Hematopoietic multipotent progenitor cell treated with erythropoietin and hydrocortisone succinate and interleukin-3 and kit ligand, for 6 days (in vitro differentiated cells): ENCODE measurements around the gene TREM1.
"Not testable (repeated sequence)": the region's sequence is repeated elsewhere in the genome, so short reads cannot be mapped to it uniquely, and the experiment has no call there.

ENCODE experiments used
- DNase-seq: peaks from one replicate; pipeline ENCODE4 v3.0.0-alpha.2; 2015

The TREM1 gene

DNA sequence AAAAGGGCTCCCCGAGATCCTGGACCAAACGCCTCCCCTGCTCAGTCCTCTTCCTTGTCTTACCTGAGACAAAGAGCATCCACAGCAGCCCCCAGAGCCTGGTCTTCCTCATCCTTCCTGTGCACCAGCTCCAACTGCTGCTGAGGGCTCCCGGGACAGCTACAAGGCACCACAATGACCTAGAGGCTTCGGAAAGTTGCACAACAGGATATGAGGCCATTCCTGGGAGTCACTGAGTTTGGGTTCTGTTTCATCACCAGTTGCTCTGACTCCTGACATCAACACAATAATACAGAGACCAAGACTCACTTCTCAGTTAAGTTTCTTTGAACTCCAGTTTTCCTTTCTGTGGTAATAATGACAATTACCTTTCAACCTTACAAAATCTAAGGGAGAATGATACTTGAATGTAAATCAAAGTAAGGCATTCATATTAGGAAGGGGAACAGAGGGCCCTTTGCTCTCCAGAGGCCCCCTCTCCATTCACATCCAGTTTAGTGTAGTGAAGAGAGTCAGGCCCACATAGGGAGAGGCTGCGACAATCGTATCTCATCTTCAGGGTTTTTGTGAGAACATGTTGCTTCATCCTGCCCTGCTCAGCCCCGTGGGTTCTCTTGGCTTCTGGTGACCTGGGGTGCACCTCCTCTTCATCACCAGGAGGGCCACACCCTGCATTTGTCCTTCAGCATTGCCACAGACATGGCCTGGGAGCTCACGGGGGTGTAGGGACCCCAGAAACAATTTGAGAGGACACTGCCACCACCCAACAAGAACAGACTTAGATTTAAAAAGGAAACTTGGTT, at the start of gene TREM1:
Gene TREM1 (minus strand): TSS at position 139 of the 803 bp plus-strand sequence. CDS start 27 bp downstream, at position 112.
- DNase-seq: peak; percentile 52

DNA sequence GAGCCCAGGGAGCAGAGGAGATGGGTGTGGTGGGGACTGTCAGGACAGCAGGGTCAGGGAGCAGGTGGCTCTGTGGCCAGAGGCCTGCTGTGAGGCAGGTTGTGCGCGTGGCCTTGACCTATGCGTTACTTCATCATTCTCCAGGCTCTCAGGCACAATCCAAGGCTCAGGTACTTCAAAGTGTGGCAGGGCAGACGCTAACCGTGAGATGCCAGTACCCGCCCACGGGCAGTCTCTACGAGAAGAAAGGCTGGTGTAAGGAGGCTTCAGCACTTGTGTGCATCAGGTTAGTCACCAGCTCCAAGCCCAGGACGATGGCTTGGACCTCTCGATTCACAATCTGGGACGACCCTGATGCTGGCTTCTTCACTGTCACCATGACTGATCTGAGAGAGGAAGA, 49.5 kb upstream of the TREM1 start:
- DNase-seq: no peak

DNA sequence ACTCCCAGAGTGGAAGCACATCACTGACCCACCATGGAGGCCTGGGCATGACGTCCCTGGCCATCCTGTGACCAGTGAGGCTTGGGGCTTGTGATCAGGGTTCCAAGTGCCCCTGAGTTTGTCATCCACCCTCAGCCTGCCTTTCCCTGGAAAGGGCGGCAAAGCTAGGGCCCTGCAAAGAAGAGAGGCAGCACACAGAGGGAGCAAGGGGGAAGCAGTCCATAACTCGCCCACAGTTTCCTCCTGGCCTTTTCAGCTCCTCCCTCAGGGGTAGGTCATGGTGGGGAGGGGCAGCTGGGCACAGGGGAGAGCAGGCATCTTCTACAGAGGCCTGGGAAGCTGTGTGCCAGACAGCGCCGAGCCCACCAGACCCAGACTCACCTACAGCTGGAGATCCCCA, 48.8 kb upstream of the TREM1 start, which contains the start of gene NCR2:
Gene NCR2 (plus strand): TSS at position 313 of the 400 bp plus-strand sequence. CDS start 269 bp downstream, outside the sequence.
- DNase-seq: no peak

DNA sequence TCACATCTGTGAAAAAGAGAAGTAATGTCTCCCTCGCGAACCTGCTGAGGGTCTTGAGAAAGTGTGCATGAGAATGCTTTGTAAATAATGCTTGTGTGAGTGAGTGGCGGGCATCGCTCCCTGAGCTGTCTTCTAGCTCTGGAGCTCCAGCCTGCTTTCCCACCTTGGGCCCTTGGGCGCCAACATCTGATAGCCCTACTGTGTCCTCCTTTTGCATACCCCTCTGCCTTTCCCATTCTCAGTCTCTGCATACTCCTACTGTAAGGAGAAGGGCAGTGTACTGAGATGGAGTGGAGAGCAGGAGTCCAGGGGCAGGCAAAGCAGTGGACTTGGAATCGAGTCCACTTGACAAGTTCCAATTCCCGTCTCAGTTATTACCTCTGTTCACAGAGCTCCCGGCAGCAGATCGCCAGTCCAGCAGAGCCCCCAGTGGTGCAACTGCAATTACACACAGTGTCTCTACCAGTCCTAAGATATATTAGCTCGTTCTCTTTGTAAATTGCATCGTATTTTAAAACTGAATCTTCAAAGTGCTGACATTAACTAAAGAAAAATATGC, 48.1 kb upstream of the TREM1 start:
- peak; percentile 30 for DNase-seq

DNA sequence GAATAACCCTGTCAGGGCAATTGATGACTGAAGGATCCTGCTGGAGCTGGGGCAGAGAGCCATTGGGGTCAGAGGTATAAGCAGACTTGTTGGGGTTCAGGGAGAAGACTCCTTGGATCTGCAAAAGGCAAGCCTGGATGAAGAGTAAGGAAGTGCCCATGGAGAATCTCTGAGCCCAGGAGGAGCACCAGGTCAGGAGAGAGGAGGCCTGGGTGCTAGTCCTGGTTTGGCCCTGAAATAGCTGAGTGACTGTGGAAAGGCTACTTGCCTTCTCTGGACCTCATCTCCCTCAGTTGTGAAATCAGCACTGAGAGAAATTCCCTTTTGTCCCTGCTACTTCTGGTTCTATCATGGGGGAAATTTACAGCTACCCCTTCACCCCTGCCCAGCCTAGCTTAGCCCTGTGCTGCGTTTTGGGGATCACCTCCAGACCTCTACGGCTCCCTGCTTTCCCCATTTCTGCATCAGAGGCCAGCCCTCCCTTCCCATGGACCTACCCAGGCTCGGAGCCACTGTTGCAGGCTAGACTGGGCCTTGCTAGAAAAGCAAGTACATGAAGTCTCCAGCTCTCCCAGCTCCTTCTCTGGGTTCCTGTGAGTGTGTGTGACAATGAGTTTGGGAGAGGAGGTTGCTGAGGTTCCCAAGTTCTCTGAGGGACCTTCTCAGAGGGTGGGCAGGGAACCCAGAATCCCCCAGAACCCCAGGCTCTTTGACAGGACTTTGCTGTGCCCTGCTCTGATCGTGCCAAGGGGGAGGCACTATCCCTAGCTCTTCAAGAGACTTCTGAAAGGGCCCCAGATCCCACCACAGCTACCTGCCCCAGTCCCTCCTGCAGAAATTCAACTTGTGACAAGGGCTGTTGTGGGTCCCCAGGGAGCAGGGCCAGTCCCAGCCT, 46.6 kb upstream of the TREM1 start:
- no peak for DNase-seq

DNA sequence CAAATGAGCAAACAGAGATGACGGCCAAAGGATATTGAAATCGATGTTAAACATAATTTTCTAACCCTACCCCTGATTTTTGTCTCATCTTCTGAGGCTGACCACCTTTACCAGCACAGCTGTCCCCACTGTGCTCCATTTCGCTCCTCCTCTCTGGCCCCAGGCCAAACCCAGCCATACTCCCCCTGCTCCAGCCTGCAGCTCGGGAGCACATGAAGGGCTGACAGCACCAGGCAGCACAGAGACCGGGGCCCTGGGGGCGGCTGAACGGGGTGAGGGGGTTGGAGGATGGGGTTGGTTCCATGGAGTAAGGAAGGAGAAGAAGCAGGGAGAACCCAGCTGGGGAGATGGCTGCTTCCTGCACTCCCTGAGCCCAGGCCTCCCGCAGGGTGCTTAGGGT, 45.8 kb upstream of the TREM1 start:
- DNase-seq: no peak

DNA sequence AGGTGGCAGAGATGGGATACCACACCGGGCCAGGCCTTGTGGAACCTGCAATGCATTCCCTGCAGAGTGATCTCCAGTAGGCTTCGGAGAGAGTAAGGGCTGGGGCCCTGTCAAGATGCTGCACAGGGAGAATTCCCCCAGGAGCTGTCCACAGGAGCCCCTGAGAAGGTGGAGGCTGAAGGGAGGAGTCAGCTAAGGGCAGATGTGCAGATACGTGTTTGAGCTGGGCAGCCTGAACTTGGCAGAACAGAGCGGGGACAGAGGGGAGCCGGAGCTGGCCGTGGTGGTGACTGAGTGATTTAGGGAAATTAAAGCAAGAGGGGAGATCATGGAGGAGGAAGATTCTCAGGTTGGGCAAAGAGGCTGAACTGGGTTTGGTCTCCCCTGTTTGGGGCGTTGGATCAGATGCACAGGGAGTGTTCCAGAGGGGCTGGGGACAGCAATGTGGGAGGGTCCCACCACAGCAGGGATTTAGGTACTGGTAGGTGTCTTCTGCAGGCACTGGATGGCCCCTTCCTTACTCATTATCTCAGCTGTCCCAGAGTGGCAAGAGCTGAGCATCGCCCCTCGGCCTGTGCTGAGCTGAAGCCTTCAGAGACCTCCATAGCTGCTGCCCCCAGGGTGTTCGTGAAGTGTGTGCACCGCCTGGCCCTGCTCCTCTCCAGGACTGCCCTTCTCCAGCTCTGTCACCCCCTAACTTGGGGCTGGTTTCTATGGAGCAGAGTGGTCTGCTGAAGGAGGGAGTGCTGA, 45.1 kb upstream of the TREM1 start:
- DNase-seq: no peak

DNA sequence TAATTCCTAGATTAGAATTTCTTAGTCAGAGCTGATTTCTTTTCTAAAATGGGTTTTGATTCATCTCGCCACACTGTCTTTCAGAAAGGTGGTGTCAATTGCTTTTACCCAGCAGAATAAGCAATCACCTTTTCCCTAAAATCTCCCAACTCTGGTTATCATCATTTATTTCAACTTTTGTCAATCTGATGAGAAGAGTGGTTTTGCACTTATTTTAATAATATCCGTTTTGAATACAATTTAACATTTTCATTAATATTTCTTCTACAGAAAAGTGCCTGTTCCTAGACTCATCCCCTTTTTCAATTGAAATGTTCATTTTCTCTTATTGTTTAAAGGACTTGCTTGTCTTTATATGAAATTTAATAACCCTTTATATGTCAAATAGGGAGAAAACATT, 40.7 kb upstream of the TREM1 start:
- DNase-seq: no peak

DNA sequence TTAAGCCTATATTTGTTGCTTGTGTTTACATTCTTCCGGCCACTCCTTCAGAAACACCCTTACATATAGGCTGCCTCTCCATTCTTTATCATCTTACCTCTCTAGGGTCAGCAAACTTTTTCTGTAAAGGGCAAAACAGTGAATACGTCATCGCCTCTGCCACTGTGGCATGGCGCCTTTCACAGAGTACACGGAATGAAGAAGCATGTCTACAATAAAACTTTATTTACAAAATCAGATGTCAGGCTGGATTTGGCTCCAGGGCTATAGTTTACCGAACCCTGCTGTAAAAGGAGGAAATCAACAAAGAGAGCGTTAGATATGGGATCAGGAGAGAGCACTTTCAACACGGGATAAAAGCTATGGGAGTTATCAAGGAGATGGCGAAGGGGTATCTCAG, 39.6 kb upstream of the TREM1 start:
- DNase-seq: no peak

DNA sequence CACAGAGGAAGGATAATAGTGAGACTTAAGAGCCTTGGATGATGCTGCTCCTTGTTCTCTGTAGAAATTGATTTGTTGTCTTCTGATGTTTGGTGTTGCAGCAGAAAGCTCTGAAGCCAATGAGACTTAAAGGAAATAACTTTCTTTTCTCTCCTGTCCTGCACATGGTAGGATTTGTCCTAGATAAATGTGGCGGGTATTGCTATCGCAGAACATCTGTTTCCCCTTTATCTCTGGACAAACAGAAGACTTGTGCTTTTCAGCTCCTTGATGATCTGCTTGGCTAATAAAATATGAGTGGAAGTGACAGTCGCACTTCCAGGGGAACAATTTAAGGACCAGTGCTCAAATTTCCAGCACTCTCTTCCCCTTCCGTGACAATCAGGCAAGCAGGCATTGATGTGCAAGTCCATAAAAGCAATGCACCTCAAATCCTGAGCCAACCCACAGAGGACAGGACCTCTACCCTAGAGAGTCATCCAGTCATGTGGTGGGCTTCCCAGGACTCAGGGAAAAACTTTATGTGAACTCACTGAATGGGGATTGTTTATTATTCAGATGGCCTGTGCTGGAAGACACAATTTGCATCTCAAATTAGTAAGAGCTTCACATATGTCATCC, 39.1 kb upstream of the TREM1 start:
- peak; percentile 80 for DNase-seq

DNA sequence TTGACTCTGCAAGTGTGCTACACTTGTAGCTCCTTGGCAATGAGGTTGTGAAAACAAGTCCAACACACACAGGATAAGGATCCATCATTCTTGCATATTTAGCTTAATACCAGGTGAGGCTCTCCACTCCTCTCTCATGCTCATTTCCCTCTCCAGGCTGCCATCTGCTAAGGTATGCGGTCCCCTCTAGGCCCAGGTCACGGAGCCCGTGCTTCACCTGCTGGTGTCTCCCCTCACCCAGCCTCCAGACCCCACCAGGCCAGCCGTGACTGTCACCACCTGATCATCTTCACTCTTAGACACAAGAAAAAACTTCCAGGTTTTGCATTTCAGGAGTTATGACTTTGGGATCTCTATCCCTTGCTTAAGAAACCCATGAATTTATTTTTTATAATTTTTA, 34.7 kb upstream of the TREM1 start:
- DNase-seq: no peak

DNA sequence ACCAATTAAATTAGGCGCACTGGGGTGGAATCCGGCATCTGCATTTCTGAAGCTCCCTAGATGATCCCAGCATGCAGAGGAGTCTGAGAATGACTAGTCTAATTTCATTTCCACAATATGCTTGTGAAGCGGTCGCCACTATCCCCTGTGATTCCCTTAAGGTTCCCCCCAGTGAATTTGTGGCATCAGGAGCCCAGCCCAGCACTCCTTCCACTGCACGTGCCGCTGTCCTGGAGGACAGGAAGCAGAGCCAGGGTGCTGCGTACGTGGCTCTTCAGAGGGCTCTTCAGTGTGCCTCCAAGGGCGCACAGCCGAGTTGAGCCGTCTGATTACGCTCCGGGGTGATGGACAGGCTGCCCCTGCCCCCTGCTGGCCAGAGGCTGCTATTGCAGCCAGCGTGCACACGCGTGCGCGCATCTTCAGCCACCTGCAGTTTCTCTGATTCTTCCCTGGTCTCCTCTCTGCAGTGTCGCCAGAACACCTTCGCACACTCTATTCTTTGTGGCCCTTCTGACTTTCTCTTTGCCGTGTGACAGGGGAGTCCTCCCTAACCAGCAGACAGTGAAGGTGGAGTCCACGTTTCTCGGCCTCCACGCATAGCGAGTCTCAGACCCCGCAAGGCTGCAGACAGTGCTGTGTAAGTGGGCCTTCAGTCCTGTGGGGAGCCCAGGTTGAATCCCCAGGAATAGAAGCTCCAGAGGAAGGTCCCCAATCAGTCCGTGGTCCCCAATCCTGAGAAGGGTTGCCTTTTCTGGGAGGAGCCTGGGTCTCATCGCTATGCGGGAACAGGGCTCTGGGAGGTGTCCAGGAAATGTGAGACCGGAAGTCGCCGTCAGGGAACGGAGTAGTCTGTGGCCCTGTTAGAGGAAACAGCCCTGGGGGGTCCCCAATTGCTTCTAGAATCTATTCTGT, 32.4 kb upstream of the TREM1 start:
- peak; percentile 93 for DNase-seq

DNA sequence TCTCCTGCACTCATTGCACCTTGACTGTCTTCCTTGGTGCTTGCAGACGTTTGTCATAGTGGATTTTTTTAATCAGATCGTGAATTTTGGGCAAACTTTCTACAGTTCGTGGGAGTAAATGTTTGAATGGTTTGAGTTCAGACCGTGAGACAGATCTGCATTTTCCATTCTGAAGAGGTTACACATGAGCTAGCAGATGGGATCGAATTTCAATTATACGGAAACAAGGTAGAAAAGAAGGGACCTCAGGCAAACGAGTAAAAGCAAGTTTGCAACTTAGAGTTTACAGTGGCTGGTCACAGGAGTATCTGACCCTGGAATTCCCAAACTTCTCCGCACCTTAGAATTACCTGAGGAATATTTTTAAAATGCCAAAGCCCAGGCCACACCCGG, 31.8 kb upstream of the TREM1 start:
- no peak for DNase-seq

DNA sequence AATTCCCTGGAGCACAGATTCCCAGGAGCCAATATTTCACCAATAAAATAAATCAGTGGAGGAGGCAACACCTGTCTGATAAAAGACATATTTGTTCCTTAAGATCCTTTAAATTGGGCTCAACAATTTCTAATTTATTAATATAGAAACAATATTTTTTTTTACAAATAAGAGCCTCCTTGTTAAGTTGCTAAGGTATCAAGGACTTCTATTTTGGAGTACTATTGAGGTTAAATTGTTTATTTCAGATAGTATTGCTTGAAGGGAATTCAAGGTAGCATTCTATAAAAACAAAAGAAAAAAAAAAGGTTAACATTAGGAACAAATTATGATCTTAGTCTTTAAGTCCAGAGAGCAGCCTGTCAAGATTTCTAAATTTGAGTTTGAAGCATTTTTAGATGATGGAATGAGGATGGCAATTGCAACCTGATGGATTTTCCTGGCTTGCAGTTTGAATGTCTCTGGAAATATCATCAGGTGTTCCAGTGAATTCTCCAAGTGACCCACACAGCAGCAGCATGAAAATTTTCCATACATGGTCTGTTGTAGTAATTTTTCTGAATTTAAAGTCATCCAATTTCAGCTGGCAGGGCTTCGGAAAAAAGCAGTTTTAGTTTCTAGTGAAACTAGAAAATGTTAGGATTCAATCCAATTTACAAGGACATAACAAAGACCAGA, 29.6 kb upstream of the TREM1 start:
- DNase-seq: no peak

DNA sequence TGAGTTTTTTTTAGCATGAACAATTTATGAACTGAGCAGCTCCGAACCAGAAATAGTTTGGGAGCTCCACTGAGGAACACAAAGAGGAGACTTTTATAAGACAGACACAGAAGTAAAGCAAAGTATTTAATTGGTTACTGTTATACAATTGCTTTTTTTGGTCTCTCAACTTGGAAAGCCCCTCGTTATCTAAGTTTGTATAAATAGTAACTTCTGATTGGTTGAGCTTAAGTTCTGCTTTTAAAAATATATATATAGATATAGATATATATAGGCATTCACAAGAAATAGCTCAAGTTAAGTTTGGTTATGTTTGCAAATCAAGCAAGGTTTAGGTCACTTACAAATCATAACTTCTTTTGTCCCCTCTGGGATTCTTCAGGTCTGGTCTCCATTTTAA, 28.7 kb upstream of the TREM1 start:
- DNase-seq: no peak

DNA sequence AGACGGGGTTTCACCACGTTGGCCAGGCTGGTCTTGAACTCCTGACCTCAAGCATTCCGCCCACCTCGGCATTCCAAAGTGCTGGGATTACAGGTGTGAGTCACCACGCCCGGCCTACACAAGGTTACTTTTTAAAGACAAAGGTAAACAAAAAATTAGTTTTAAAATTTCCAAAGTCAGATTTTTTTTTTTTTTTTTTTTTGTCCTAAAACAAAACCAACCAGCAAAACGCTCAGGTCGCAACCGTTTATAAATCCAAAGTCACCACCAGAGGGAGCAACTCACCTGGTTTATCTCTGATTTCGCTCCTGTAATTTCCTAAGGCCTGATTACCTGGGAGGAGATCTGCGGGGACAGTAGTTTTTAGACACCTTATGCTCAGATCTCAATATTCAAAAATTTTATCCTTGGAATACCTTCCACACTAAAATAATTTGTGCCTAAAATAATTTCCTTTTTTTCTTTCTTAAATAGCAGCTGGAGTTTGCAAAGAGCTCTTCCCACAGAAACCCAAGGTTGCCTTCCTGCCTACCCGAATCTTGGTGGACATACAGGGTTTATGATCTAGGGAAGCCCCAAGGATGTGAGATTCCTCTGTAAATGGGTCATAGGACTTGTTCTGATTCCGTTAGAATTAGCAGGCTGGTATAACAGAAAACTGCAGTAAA, 19.8 kb upstream of the TREM1 start:
- DNase-seq: peak; percentile 80

DNA sequence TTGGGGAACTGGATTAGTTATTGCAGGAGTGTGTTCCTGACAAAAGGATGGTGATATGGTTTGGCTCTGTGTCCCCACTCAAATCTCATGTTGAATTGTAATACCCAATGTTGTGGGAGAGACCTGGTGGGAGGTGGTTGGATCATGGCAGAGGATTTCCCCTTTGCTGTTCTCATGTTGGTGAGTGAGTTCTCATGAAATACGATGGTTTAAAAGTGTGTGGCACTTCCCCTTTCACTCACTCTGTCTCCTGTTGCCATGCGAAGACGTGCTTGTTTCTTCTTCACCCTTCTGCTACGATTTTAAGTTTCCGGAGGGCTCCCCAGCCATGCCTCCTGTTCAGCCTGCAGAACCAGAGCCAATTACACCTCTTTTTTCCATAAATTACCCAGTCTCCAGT, 16.2 kb upstream of the TREM1 start:
- no peak for DNase-seq

DNA sequence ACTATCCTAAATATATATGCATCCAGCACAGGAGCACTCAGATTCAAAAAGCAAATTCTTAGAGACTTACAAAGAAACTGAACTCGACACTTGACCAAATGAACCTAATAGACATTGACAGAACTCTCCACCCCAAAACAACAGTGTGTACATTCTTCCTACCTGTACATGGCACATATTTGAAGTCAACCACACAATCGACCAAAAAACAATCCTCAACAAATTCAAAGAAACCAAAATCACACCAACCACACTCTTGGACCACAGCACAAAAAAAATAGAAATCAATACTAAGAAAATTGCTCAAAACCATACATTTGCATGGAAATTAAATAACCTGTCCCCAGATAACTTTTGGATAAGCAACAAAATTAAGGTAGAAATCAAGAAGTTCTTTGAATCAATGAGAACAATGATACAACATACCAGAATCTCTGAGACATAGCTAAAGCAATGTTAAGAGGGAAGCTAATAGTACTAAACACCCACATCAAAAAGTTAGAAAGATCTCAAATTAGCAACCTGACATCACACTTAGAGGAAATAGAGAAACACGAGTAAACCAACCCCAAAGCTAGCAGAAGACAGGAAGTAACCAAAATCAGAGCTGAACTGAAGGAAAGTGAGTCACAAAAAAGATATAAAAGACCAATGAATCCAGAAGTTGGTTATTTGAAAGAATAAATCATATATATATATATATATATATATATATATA, 12.5 kb upstream of the TREM1 start:
- no peak for DNase-seq

DNA sequence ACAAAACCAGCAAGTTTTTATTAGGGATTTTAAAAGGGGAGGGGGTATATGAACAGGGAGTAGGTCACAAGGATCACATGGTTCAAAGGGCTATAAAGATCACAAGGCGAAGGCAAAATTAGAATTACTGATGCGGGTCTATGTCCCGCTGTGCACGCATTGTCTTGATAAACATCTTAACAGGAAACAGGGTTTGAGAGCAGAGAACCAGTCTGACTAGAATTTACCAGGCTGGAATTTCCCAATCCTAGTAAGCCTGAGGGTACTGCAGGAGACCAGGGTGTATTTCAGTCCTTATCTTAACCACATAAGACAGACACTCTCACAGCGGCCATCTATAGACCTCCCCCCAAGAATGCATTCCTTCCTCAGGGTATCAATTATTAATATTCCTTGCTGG, 10.8 kb upstream of the TREM1 start:
- DNase-seq: not testable (repeated sequence)
